GM12891 (cell line): ENCODE data around the gene CHPF2.

Experiments used
- DNase-seq: peaks from one replicate; pipeline ENCODE4 v3.0.0; 2011; ENCODE audit warnings: low spot score; ENCODE audit not compliant: insufficient read length
- FAIRE-seq: peaks from 2 replicates; lab custom pipeline; 2011; peaks lifted over from hg19 to GRCh38; lab: Jason Lieb, UNC
- PAX5 ChIP-seq: IDR thresholded peaks from 2 replicates; pipeline ENCODE4 v1.6.1; 2011; ENCODE audit warnings: low read length, moderate library complexity, mild to moderate bottlenecking; ENCODE audit not compliant: insufficient read depth, severe bottlenecking
- POLR2A ChIP-seq: IDR thresholded peaks from 2 replicates; pipeline ENCODE4 v1.6.1; 2011; ENCODE audit warnings: low read depth, low read length, control low read depth
- POLR2AphosphoS5 ChIP-seq: IDR thresholded peaks from 2 replicates; pipeline ENCODE4 v1.6.1; 2011; ENCODE audit warnings: low read depth, low read length, control low read depth
- POU2F2 ChIP-seq: IDR thresholded peaks from 2 replicates; pipeline ENCODE4 v1.6.1; 2011; ENCODE audit warnings: low read depth, mild to moderate bottlenecking, control low read depth, low read length, moderate library complexity
- SPI1 ChIP-seq: IDR thresholded peaks from 2 replicates; pipeline ENCODE4 v1.6.1; 2011; ENCODE audit warnings: low read depth, low read length, control low read depth
- TAF1 ChIP-seq: IDR thresholded peaks from 2 replicates; pipeline ENCODE4 v1.6.1; 2011; ENCODE audit warnings: low read depth, low read length, control low read depth

CHPF2 gene

GRCh38 chr7:151278949-151279348, 46.7 kb downstream of the CHPF2 start:
- DNase-seq (no peak), FAIRE-seq (no peak)
- no peak for TF ChIP-seq POLR2AphosphoS5
- TF ChIP-seq PAX5: no peak
- TF ChIP-seq TAF1: no peak
- TF ChIP-seq POU2F2: no peak
- no peak for TF ChIP-seq POLR2A
- no peak for TF ChIP-seq SPI1

GRCh38 chr7:151279868-151280267, 47.6 kb downstream of the CHPF2 start:
- no peak for TF ChIP-seq POLR2A
- TF ChIP-seq POU2F2: no peak
- no peak for TF ChIP-seq TAF1
- TF ChIP-seq SPI1: no peak
- no peak for TF ChIP-seq PAX5
- TF ChIP-seq POLR2AphosphoS5: no peak
- DNase-seq (no peak), FAIRE-seq (no peak)

GRCh38 chr7:151280388-151281019, 48.2 kb downstream of the CHPF2 start:
- FAIRE-seq (no peak), DNase-seq (no peak)
- TF ChIP-seq SPI1 (no peak), TAF1 (no peak), POLR2A (no peak), POU2F2 (no peak), PAX5 (no peak), POLR2AphosphoS5 (no peak)

GRCh38 chr7:151281686-151282085, 49.4 kb downstream of the CHPF2 start:
- TF ChIP-seq POLR2AphosphoS5 (no peak), SPI1 (no peak), POLR2A (no peak), PAX5 (no peak), POU2F2 (no peak), TAF1 (no peak)
- no peak for DNase-seq
- no peak for FAIRE-seq

DNA sequence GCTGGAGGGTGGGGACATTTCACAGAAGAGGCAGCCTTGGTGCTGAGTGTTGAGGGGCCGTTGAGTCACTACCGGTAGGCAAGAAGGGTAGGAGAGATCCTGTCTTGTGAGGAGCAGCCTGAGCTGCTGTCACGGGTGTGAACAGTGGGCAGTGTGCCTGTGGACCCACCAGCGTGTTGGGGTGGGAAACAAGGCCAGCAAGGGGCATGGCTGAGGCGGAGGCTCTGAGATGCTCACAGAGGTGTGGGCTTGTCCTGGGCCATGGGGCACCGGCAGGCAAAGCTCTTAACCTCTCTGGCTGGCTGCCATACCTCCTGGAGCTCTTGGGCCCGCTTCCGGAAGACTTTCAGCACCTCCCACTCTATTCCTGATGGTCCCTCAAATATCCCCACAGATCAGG, 49.8 kb downstream of the CHPF2 start:
- TF ChIP-seq POLR2A (no peak), SPI1 (no peak), POLR2AphosphoS5 (no peak), TAF1 (no peak), PAX5 (no peak), POU2F2 (no peak)
- no peak for DNase-seq
- no peak for FAIRE-seq

DNA sequence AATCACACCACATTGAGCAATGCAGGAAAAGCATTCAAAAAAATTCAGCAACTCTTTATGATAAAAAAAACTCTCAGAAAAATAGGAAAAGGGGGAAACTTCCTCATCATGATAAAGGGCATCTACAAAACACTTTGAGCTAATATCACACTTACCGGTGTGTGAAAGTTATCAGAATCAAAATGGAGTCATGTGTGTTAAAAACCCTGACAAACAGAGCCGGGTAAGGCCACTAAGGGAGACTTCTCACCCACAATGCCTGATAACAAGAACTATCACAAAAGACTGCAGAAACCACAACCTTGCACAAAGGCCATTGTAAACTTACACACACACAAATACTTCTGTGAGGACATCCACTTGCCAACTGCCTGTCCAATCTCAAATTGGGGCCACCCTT, 51.0 kb downstream of the CHPF2 start:
- FAIRE-seq (no peak), DNase-seq (no peak)
- TF ChIP-seq SPI1: no peak
- TF ChIP-seq POU2F2: no peak
- no peak for TF ChIP-seq POLR2A
- no peak for TF ChIP-seq POLR2AphosphoS5
- no peak for TF ChIP-seq TAF1
- TF ChIP-seq PAX5: no peak

- FAIRE-seq: no peak
- no peak for DNase-seq
Observed at GRCh38 chr7:151286148-151286547, 53.9 kb downstream of the CHPF2 start.

More at GRCh38 chr7:151286148-151286547, 53.9 kb downstream of the CHPF2 start:
- TF ChIP-seq POLR2A (no peak), SPI1 (no peak), POLR2AphosphoS5 (no peak), TAF1 (no peak), PAX5 (no peak), POU2F2 (no peak)
